ENCODE measurements around the gene ZDHHC12.
"Not testable (repeated sequence)": the region's sequence is repeated elsewhere in the genome, so short reads cannot be mapped to it uniquely, and the experiment has no call there.

The ZDHHC12 gene

GRCh38 chr9:128694344-128694743, 29.6 kb downstream of the ZDHHC12 start:
- CTCF ChIA-PET, result no interaction called here
- TF ChIP-seq HDGF (IDR thresholded peaks at IDR 0.05; ENCODE audit: borderline replicate concordance), result no peak
- TF ChIP-seq PKNOX1 (IDR thresholded peaks at IDR 0.05), result no peak
- no peak for TF ChIP-seq ARNT (IDR thresholded peaks at IDR 0.05)
- TF ChIP-seq NFRKB (IDR thresholded peaks at IDR 0.05), result no peak
- no peak for TF ChIP-seq CTBP1 (IDR thresholded peaks at IDR 0.05; ENCODE audit: borderline replicate concordance)
- no peak for TF ChIP-seq TARDBP (IDR thresholded peaks at IDR 0.05)
- no peak for TF ChIP-seq FOXM1 (IDR thresholded peaks at IDR 0.05; ENCODE audit: borderline replicate concordance)
- TF ChIP-seq ZNF384 (IDR thresholded peaks at IDR 0.05), result no peak
- TF ChIP-seq SUZ12 (IDR thresholded peaks at IDR 0.05), result no peak
- DNase-seq (ENCODE audit: extremely low spot score), result no peak
- POLR2A ChIA-PET, result no interaction called here

- not testable (repeated sequence) for DNase-seq (ENCODE audit: extremely low spot score)
- CTCF ChIA-PET, result interaction anchor here (1.4 kb wide), 1 partner anchor 8 kb away, joined by 5 read pairs; the partner anchor contains the start of gene PKN3
- POLR2A ChIA-PET, result interaction anchor here (1.9 kb wide), 1 partner anchor 9 kb away, joined by 9 read pairs; no protein-coding TSS in a partner anchor
Observed at GRCh38 chr9:128693738-128694137, 30.2 kb downstream of the ZDHHC12 start.

- POLR2A ChIA-PET, result no interaction called here
- CTCF ChIA-PET, result no interaction called here
- TF ChIP-seq FOXM1 (IDR thresholded peaks at IDR 0.05; ENCODE audit: borderline replicate concordance), result no peak
- DNase-seq (ENCODE audit: extremely low spot score), result no peak
Observed at GRCh38 chr9:128690684-128691034, 33.3 kb downstream of the ZDHHC12 start.

- peak; percentile 76 for DNase-seq (ENCODE audit: extremely low spot score)
- no peak for TF ChIP-seq ELF4 (IDR thresholded peaks at IDR 0.05)
- TF ChIP-seq BHLHE40 (IDR thresholded peaks at IDR 0.05; ENCODE audit: borderline replicate concordance), result no peak
- TF ChIP-seq SP1 (IDR thresholded peaks at IDR 0.05), result no peak
- TF ChIP-seq FOXM1 (IDR thresholded peaks at IDR 0.05; ENCODE audit: borderline replicate concordance), result no peak
- no peak for TF ChIP-seq SUZ12 (IDR thresholded peaks at IDR 0.05)
- no peak for TF ChIP-seq FOXA1 (IDR thresholded peaks at IDR 0.05)
- no peak for TF ChIP-seq HDGF (IDR thresholded peaks at IDR 0.05; ENCODE audit: borderline replicate concordance)
- no peak for TF ChIP-seq CTBP1 (IDR thresholded peaks at IDR 0.05; ENCODE audit: borderline replicate concordance)
- TF ChIP-seq ARNT (IDR thresholded peaks at IDR 0.05), result no peak
- TF ChIP-seq TARDBP (IDR thresholded peaks at IDR 0.05), result no peak
- TF ChIP-seq NFRKB (IDR thresholded peaks at IDR 0.05), result no peak
- TF ChIP-seq ZNF384 (IDR thresholded peaks at IDR 0.05), result no peak
- no peak for TF ChIP-seq PKNOX1 (IDR thresholded peaks at IDR 0.05)
- TF ChIP-seq FOXK2 (IDR thresholded peaks at IDR 0.05), result no peak
- no peak for TF ChIP-seq L3MBTL2 (conservative IDR thresholded peaks at IDR 0.05)
- no peak for TF ChIP-seq LEF1 (IDR thresholded peaks at IDR 0.05; ENCODE audit: borderline replicate concordance)
- ChIA-PET POLR2A (interaction anchor here (0.8 to 3.1 kb wide), 13 partner anchors 8 to 205 kb away, joined by 3 to 10 read pairs (median 4); partner anchors contain the start of genes DYNC2I2, ENDOG, SPOUT1 and ZDHHC12), CTCF (interaction anchor here (2.5 kb wide), 1 partner anchor 12 kb away, joined by 9 read pairs; the partner anchor contains the start of gene PKN3)
Observed at GRCh38 chr9:128689820-128690683, 33.9 kb downstream of the ZDHHC12 start.

- TF ChIP-seq PKNOX1 (IDR thresholded peaks at IDR 0.05) (no peak), LEF1 (IDR thresholded peaks at IDR 0.05; ENCODE audit: borderline replicate concordance) (no peak), HDGF (IDR thresholded peaks at IDR 0.05; ENCODE audit: borderline replicate concordance) (no peak), ELF4 (IDR thresholded peaks at IDR 0.05) (no peak)
- POLR2A ChIA-PET, result interaction anchor here (0.7 to 3.1 kb wide), 15 partner anchors 8 to 204 kb away, joined by 3 to 10 read pairs (median 4); partner anchors contain the start of genes DYNC2I2, ENDOG, SPOUT1 and ZDHHC12
- peak; percentile 33 for DNase-seq (ENCODE audit: extremely low spot score)
- CTCF ChIA-PET, result interaction anchor here (0.5 to 2.5 kb wide), 2 partner anchors 13 to 106 kb away, joined by 3 to 9 read pairs; partner anchors contain the start of gene PKN3
Observed at GRCh38 chr9:128689293-128689774, 34.6 kb downstream of the ZDHHC12 start.

GRCh38 chr9:128688501-128689292, 35.2 kb downstream of the ZDHHC12 start, which contains the start of gene SET:
Gene SET, plus strand, starts transcription at chr9:128689222. Its CDS starts 361 bp downstream, at chr9:128689583.
- peak; percentile 97 for DNase-seq (ENCODE audit: extremely low spot score)
- TF ChIP-seq L3MBTL2 (conservative IDR thresholded peaks at IDR 0.05), result peak; percentile 47; the same call in 1 of the 2 replicates
- no peak for TF ChIP-seq NFRKB (IDR thresholded peaks at IDR 0.05)
- no peak for TF ChIP-seq PKNOX1 (IDR thresholded peaks at IDR 0.05)
- TF ChIP-seq TARDBP (IDR thresholded peaks at IDR 0.05), result no peak
- no peak for TF ChIP-seq SUZ12 (IDR thresholded peaks at IDR 0.05)
- TF ChIP-seq FOXA1 (IDR thresholded peaks at IDR 0.05), result no peak
- ChIA-PET CTCF (interaction anchor here (0.5 to 2.5 kb wide), 3 partner anchors 14 to 106 kb away, joined by 3 to 9 read pairs (median 6); partner anchors contain the start of gene PKN3), POLR2A (interaction anchor here (0.7 to 3.1 kb wide), 16 partner anchors 8 to 392 kb away, joined by 3 to 10 read pairs (median 4); partner anchors contain the start of genes DOLPP1, DYNC2I2, ENDOG and SPOUT1)

All from HEK293T (cell line).